ENCODE measurements around the gene RTN4IP1.

DNA sequence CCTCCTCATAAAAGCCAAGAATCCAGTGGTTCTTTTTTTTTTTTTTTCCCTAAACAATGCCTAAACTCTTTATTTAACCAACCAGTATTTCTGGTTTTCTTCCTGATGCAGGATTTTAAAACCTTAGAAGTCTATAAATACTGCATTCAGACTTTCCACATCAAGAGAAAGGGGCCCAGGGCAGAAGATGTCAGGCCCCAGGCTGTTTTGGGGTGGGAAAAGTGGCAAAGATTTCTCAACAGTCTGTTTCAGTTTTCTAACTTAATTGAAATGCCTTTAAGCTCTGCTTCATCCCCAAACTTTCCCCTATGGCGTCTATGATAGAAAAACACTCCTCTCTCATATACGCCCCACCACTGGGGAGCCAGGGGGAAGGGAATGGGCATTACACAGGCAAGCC, 33.2 kb upstream of the RTN4IP1 start:
- TF ChIP-seq, protein P1, sequence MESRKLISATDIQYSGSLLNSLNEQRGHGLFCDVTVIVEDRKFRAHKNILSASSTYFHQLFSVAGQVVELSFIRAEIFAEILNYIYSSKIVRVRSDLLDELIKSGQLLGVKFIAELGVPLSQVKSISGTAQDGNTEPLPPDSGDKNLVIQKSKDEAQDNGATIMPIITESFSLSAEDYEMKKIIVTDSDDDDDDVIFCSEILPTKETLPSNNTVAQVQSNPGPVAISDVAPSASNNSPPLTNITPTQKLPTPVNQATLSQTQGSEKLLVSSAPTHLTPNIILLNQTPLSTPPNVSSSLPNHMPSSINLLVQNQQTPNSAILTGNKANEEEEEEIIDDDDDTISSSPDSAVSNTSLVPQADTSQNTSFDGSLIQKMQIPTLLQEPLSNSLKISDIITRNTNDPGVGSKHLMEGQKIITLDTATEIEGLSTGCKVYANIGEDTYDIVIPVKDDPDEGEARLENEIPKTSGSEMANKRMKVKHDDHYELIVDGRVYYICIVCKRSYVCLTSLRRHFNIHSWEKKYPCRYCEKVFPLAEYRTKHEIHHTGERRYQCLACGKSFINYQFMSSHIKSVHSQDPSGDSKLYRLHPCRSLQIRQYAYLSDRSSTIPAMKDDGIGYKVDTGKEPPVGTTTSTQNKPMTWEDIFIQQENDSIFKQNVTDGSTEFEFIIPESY (IDR thresholded peaks at IDR 0.05): no peak
- TF ChIP-seq POLR2A (IDR thresholded peaks at IDR 0.05; ENCODE audit: low read depth, low read length) (no peak), JUNB (IDR thresholded peaks at IDR 0.05) (no peak), SUZ12 (IDR thresholded peaks at IDR 0.05; ENCODE audit: unreplicated experiment) (no peak), CBX3 (IDR thresholded peaks at IDR 0.05; ENCODE audit: borderline replicate concordance, low read depth) (no peak)
- TF ChIP-seq, protein P2, sequence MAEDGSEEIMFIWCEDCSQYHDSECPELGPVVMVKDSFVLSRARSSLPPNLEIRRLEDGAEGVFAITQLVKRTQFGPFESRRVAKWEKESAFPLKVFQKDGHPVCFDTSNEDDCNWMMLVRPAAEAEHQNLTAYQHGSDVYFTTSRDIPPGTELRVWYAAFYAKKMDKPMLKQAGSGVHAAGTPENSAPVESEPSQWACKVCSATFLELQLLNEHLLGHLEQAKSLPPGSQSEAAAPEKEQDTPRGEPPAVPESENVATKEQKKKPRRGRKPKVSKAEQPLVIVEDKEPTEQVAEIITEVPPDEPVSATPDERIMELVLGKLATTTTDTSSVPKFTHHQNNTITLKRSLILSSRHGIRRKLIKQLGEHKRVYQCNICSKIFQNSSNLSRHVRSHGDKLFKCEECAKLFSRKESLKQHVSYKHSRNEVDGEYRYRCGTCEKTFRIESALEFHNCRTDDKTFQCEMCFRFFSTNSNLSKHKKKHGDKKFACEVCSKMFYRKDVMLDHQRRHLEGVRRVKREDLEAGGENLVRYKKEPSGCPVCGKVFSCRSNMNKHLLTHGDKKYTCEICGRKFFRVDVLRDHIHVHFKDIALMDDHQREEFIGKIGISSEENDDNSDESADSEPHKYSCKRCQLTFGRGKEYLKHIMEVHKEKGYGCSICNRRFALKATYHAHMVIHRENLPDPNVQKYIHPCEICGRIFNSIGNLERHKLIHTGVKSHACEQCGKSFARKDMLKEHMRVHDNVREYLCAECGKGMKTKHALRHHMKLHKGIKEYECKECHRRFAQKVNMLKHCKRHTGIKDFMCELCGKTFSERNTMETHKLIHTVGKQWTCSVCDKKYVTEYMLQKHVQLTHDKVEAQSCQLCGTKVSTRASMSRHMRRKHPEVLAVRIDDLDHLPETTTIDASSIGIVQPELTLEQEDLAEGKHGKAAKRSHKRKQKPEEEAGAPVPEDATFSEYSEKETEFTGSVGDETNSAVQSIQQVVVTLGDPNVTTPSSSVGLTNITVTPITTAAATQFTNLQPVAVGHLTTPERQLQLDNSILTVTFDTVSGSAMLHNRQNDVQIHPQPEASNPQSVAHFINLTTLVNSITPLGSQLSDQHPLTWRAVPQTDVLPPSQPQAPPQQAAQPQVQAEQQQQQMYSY (CRISPR knock-in tag; IDR thresholded peaks at IDR 0.05): no peak
- TF ChIP-seq, protein P3, sequence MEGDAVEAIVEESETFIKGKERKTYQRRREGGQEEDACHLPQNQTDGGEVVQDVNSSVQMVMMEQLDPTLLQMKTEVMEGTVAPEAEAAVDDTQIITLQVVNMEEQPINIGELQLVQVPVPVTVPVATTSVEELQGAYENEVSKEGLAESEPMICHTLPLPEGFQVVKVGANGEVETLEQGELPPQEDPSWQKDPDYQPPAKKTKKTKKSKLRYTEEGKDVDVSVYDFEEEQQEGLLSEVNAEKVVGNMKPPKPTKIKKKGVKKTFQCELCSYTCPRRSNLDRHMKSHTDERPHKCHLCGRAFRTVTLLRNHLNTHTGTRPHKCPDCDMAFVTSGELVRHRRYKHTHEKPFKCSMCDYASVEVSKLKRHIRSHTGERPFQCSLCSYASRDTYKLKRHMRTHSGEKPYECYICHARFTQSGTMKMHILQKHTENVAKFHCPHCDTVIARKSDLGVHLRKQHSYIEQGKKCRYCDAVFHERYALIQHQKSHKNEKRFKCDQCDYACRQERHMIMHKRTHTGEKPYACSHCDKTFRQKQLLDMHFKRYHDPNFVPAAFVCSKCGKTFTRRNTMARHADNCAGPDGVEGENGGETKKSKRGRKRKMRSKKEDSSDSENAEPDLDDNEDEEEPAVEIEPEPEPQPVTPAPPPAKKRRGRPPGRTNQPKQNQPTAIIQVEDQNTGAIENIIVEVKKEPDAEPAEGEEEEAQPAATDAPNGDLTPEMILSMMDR (IDR thresholded peaks at IDR 0.05 in 2 of 3, conservative IDR thresholded peaks at IDR 0.05 in 1 of 3; ENCODE audit: control insufficient read depth in 2 of 3, extremely low read depth in 1 of 3, insufficient read depth in 1 of 3, low read depth in 3 of 3, low read length in 3 of 3): no peak
- TF ChIP-seq, protein P4, sequence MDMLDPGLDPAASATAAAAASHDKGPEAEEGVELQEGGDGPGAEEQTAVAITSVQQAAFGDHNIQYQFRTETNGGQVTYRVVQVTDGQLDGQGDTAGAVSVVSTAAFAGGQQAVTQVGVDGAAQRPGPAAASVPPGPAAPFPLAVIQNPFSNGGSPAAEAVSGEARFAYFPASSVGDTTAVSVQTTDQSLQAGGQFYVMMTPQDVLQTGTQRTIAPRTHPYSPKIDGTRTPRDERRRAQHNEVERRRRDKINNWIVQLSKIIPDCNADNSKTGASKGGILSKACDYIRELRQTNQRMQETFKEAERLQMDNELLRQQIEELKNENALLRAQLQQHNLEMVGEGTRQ (IDR thresholded peaks at IDR 0.05; ENCODE audit: borderline replicate concordance, low read depth, low read length): no peak

Measured in GM12878 (cell line).